ENCODE results near the gene PEAR1.
A peak's percentile ranks its signal among the peaks of the same experiment; 100 is the strongest.

PEAR1 gene

GRCh38 chr1:156942176-156942575 lies 48.7 kb downstream of the PEAR1 start:
- no peak for DNase-seq

- no peak for DNase-seq
Observed at GRCh38 chr1:156942576-156942975, 49.1 kb downstream of the PEAR1 start.

- no peak for DNase-seq
Observed at GRCh38 chr1:156943756-156944155, 50.2 kb downstream of the PEAR1 start.

GRCh38 chr1:156944268-156944667 lies 50.8 kb downstream of the PEAR1 start:
- no peak for DNase-seq

- no peak for DNase-seq
Observed at GRCh38 chr1:156944848-156945247, 51.3 kb downstream of the PEAR1 start.

GRCh38 chr1:156945881-156946661 lies 52.6 kb downstream of the PEAR1 start:
- no peak for DNase-seq

GRCh38 chr1:156947127-156947526 lies 53.6 kb downstream of the PEAR1 start:
- no peak for DNase-seq

- DNase-seq = no peak
Observed at GRCh38 chr1:156947818-156948525, 54.5 kb downstream of the PEAR1 start.

GRCh38 chr1:156948708-156949107 lies 55.2 kb downstream of the PEAR1 start:
- DNase-seq = no peak

GRCh38 chr1:156949127-156949526 lies 55.6 kb downstream of the PEAR1 start:
- no peak for DNase-seq

- no peak for DNase-seq
Observed at GRCh38 chr1:156951371-156951770, 57.9 kb downstream of the PEAR1 start.

GRCh38 chr1:156953571-156953970 lies 60.1 kb downstream of the PEAR1 start:
- no peak for DNase-seq

GRCh38 chr1:156956333-156956732 lies 62.8 kb downstream of the PEAR1 start:
- no peak for DNase-seq

GRCh38 chr1:156957634-156958033 lies 64.1 kb downstream of the PEAR1 start:
- DNase-seq = no peak

GRCh38 chr1:156958247-156958714 lies 64.8 kb downstream of the PEAR1 start:
- DNase-seq = no peak

GRCh38 chr1:156959414-156959813 lies 65.9 kb downstream of the PEAR1 start:
- DNase-seq = no peak

GRCh38 chr1:156959925-156960324 lies 66.4 kb downstream of the PEAR1 start:
- no peak for DNase-seq

GRCh38 chr1:156961709-156962108 lies 68.2 kb downstream of the PEAR1 start:
- DNase-seq = peak; percentile 9 to 55

- peak; percentile 61 to 62 for DNase-seq
Observed at GRCh38 chr1:156963621-156964020, 70.1 kb downstream of the PEAR1 start.

- DNase-seq = no peak
Observed at GRCh38 chr1:156964441-156964840, 70.9 kb downstream of the PEAR1 start.
